ENCODE results near the gene KCTD16.

KCTD16 gene

DNA sequence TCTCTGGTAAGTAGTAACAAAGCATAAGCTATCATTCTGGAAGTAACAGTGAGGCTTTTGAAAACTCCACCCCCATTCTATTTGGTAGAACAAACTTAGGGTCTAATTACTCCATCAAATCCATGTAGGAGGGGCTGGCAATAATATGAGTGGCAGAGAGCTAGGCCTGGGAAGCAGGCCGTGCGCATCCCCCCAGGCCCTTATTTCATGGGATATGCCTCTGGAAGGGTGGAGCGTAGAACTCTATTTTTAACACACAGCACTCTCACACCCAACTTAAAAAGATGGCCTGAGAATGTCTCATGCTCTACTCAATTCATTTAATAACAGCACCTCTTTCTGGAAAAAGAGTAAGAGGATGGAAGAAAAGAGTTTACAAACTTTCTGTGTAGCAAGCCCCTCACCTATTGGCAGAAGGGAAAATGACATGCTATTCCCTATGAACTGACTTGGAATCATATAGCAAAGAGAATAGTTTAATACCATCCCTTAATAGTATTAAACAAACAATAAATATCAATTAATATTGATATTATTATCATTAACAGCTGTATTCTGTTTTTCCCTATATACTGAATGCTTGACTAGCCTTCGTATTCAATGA lies 233.2 kb downstream of the KCTD16 start:
- Histone ChIP-seq H3K4me3 (ENCODE audit: low read depth, low read length) (no peak overlapping the region), H3K4me1 (ENCODE audit: control insufficient read depth, insufficient read depth, low read length) (no peaks in the 10 kb centered on the region), H3K9me3 (ENCODE audit: control insufficient read depth, insufficient read depth, low read depth, low read length) (no peaks in the 10 kb centered on the region), H3K27ac (ENCODE audit: low read depth, low read length) (no peak overlapping the region), H3K27me3 (ENCODE audit: control insufficient read depth, insufficient read depth, low read length) (no peaks in the 10 kb centered on the region), H3K9ac (ENCODE audit: low read length) (no peak overlapping the region), H3K36me3 (ENCODE audit: control insufficient read depth, insufficient read depth, low read length) (no peaks in the 10 kb centered on the region)

DNA sequence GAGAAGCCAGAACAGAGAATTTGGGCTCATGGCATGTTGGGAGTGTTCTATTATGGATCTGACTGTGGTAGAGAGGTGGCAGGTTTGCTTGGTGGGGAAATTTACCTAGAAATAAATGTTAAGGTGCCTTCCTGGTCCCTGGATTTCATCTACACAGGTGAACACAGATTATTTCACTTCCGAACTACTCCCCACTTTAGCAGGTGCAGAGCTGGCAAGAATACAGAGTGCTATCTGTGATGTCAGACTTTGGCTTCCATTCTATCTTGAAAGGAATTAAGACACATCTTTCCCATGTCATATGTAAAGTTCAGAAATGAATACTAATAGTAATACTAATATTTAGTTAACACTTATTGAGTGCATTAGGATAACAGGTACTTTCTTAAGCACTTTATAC lies 234.0 kb downstream of the KCTD16 start:
- no peaks in the 10 kb centered on the region for H3K4me1 ChIP-seq (ENCODE audit: control insufficient read depth, insufficient read depth, low read length)
- no peaks in the 10 kb centered on the region for H3K9me3 ChIP-seq (ENCODE audit: control insufficient read depth, insufficient read depth, low read depth, low read length)
- no peak overlapping the region for H3K4me3 ChIP-seq (ENCODE audit: low read depth, low read length)
- H3K9ac ChIP-seq (ENCODE audit: low read length), result no peak overlapping the region
- H3K27ac ChIP-seq (ENCODE audit: low read depth, low read length), result no peak overlapping the region
- H3K36me3 ChIP-seq (ENCODE audit: control insufficient read depth, insufficient read depth, low read length), result no peaks in the 10 kb centered on the region
- no peaks in the 10 kb centered on the region for H3K27me3 ChIP-seq (ENCODE audit: control insufficient read depth, insufficient read depth, low read length)

DNA sequence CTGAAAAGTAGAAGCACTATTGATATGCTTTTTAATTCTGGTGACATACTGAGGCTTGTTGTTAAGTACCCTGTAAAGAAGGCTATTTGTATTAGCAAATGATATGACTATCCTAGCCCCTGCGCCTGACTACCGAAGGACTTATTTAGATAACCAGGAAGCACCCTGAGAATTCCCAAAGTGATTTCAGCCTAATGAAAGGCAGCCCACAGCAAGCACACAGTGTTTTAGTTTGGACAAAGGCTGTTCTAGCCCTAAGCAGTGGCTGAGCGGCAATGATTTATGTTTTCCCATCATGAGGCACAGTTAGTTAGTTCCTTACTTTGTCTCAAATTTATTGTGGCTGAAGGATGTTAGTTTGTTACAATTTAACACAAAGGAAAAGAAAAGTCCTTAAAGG lies 235.3 kb downstream of the KCTD16 start:
- Histone ChIP-seq H3K27ac (ENCODE audit: low read depth, low read length) (no peak overlapping the region), H3K36me3 (ENCODE audit: control insufficient read depth, insufficient read depth, low read length) (no peaks in the 10 kb centered on the region), H3K9me3 (ENCODE audit: control insufficient read depth, insufficient read depth, low read depth, low read length) (no peaks in the 10 kb centered on the region), H3K4me3 (ENCODE audit: low read depth, low read length) (no peak overlapping the region), H3K4me1 (ENCODE audit: control insufficient read depth, insufficient read depth, low read length) (no peaks in the 10 kb centered on the region), H3K27me3 (ENCODE audit: control insufficient read depth, insufficient read depth, low read length) (no peaks in the 10 kb centered on the region), H3K9ac (ENCODE audit: low read length) (no peak overlapping the region)

DNA sequence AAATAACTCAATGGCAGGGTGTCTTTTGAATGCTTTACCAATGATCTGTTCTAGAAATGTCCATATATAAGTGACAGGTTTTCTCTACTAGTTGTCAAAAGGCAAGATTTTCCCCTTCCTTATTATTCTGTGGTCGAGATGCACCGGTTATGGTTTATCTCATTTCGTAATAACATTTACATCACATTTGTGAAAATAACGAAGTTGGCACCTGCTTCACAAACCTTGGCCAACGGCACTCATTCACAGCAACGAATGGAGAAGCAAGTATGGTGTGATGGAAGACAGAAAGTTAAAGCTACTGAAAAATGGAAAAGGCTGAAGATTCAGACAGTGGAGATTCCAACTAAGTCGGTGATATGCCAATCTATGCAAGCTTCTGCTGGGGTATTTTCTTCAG lies 235.8 kb downstream of the KCTD16 start:
- Histone ChIP-seq H3K4me1 (ENCODE audit: control insufficient read depth, insufficient read depth, low read length) (no peaks in the 10 kb centered on the region), H3K27ac (ENCODE audit: low read depth, low read length) (no peak overlapping the region), H3K4me3 (ENCODE audit: low read depth, low read length) (no peak overlapping the region), H3K27me3 (ENCODE audit: control insufficient read depth, insufficient read depth, low read length) (no peaks in the 10 kb centered on the region), H3K36me3 (ENCODE audit: control insufficient read depth, insufficient read depth, low read length) (no peaks in the 10 kb centered on the region), H3K9ac (ENCODE audit: low read length) (no peak overlapping the region), H3K9me3 (ENCODE audit: control insufficient read depth, insufficient read depth, low read depth, low read length) (no peaks in the 10 kb centered on the region)

DNA sequence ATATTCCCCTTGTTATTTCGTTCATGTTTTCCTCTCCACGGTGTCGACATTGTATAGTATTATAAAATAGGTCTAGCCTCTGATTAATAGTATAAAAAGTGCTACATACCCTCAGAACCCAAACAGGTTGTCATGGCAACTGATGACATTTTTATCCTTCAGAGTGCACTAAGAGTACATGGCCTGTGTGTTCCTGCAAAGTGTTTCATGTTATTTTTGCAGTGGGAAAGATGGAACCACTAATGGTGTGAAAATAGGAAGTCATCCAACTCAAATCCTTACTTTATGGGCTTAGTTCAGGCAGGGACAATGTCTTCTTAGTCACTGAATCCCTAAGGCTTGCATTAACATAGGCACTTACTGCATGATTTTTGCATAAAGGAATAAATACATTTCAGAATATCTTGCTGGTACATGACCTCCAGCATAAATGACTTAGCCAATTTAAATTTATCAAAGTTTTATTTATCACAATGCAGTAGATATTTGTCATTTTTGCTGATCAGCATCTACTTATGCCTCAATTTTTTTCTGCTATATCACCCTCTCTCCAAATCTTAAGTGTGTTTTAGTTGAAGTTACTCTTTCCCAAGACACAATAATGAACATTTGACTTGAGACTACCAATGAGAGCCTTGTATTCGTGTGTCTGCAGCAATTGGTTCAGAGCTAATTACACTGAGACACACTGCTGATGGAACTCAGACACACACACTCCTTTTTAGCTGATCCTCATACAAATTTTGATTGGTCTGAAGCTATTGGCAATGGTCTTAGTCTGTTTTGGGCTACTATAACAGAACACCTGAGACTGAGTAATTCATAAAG lies 243.7 kb downstream of the KCTD16 start:
- Histone ChIP-seq H3K9ac (ENCODE audit: low read length) (no peak overlapping the region), H3K27ac (ENCODE audit: low read depth, low read length) (no peak overlapping the region), H3K9me3 (ENCODE audit: control insufficient read depth, insufficient read depth, low read depth, low read length) (peaks cover 8% of the 10 kb centered on the region), H3K36me3 (ENCODE audit: control insufficient read depth, insufficient read depth, low read length) (no peaks in the 10 kb centered on the region), H3K4me3 (ENCODE audit: low read depth, low read length) (no peak overlapping the region), H3K27me3 (ENCODE audit: control insufficient read depth, insufficient read depth, low read length) (no peaks in the 10 kb centered on the region), H3K4me1 (ENCODE audit: control insufficient read depth, insufficient read depth, low read length) (no peaks in the 10 kb centered on the region)

DNA sequence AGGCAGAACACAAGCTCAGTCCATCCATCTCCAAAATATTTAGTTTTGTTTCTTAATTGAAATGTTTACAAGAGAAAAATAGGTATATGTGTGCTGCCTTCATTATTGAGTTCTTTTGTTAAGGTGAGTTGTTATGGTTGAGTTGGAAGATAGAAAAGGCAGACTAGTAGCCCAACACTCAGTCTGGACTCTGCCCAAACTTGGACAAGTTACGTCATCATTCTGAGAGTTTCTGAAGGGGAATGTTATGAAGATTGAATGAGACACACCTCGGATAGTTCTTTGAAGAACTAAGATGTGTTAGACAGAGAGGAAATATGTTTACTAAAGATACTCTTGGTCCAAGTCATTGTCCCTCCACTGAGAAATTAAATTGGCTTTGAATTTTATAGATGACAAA lies 245.5 kb downstream of the KCTD16 start:
- no peaks in the 10 kb centered on the region for H3K36me3 ChIP-seq (ENCODE audit: control insufficient read depth, insufficient read depth, low read length)
- no peak overlapping the region for H3K27ac ChIP-seq (ENCODE audit: low read depth, low read length)
- H3K9ac ChIP-seq (ENCODE audit: low read length), result no peak overlapping the region
- no peaks in the 10 kb centered on the region for H3K27me3 ChIP-seq (ENCODE audit: control insufficient read depth, insufficient read depth, low read length)
- peaks cover 5% of the 10 kb centered on the region; the same call in 1 of the 2 replicates for H3K4me1 ChIP-seq (ENCODE audit: control insufficient read depth, insufficient read depth, low read length)
- peaks cover 8% of the 10 kb centered on the region for H3K9me3 ChIP-seq (ENCODE audit: control insufficient read depth, insufficient read depth, low read depth, low read length)
- H3K4me3 ChIP-seq (ENCODE audit: low read depth, low read length), result no peak overlapping the region

DNA sequence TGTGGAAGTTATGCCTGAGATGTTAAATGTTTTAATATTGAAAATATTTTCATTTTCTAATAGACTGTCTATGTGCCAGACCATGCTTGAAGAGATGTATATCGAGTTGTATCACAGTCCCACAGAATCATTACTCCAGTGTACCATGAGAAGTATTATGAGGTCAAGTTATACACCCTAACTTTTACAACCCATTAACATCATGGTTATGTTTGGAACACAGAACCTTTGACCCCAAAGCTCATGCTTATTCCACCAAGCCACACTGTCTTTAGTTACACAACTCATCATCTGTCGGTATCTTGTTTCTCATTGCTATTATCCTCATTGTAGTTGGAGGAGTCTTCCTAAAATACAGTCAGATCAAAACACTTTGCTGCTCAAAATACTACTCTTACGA lies 248.0 kb downstream of the KCTD16 start:
- H3K27ac ChIP-seq (ENCODE audit: low read depth, low read length), result no peak overlapping the region
- no peak overlapping the region for H3K9ac ChIP-seq (ENCODE audit: low read length)
- H3K36me3 ChIP-seq (ENCODE audit: control insufficient read depth, insufficient read depth, low read length), result no peaks in the 10 kb centered on the region
- H3K4me1 ChIP-seq (ENCODE audit: control insufficient read depth, insufficient read depth, low read length), result peaks cover 13% of the 10 kb centered on the region; the same call in 1 of the 2 replicates
- no peak overlapping the region for H3K4me3 ChIP-seq (ENCODE audit: low read depth, low read length)
- H3K9me3 ChIP-seq (ENCODE audit: control insufficient read depth, insufficient read depth, low read depth, low read length), result peaks cover 8% of the 10 kb centered on the region
- no peaks in the 10 kb centered on the region for H3K27me3 ChIP-seq (ENCODE audit: control insufficient read depth, insufficient read depth, low read length)

DNA sequence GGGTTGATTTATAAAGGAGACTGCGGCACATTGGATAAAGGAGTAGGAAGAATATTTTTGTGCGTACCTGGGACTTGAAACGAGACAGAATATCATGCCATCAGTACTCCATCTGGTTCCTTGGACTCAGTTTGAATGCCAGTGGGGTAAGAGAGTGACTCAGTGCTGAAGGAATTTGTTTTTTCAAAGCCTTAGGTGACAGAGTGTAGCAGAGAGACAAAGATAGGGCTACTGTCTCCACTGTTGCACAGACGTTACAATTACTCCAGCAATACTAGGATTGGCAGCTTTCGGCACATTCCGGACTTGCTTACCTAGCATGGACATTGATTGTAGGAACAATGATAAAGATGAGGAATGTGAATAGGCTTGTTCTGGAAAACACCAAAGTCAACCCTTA lies 250.7 kb downstream of the KCTD16 start:
- H3K27ac ChIP-seq (ENCODE audit: low read depth, low read length), result no peak overlapping the region
- H3K9ac ChIP-seq (ENCODE audit: low read length), result no peak overlapping the region
- H3K4me3 ChIP-seq (ENCODE audit: low read depth, low read length), result no peak overlapping the region
- H3K27me3 ChIP-seq (ENCODE audit: control insufficient read depth, insufficient read depth, low read length), result no peaks in the 10 kb centered on the region
- peaks cover 8% of the 10 kb centered on the region for H3K9me3 ChIP-seq (ENCODE audit: control insufficient read depth, insufficient read depth, low read depth, low read length)
- peaks cover 13% of the 10 kb centered on the region; the same call in 1 of the 2 replicates for H3K4me1 ChIP-seq (ENCODE audit: control insufficient read depth, insufficient read depth, low read length)
- no peaks in the 10 kb centered on the region for H3K36me3 ChIP-seq (ENCODE audit: control insufficient read depth, insufficient read depth, low read length)

DNA sequence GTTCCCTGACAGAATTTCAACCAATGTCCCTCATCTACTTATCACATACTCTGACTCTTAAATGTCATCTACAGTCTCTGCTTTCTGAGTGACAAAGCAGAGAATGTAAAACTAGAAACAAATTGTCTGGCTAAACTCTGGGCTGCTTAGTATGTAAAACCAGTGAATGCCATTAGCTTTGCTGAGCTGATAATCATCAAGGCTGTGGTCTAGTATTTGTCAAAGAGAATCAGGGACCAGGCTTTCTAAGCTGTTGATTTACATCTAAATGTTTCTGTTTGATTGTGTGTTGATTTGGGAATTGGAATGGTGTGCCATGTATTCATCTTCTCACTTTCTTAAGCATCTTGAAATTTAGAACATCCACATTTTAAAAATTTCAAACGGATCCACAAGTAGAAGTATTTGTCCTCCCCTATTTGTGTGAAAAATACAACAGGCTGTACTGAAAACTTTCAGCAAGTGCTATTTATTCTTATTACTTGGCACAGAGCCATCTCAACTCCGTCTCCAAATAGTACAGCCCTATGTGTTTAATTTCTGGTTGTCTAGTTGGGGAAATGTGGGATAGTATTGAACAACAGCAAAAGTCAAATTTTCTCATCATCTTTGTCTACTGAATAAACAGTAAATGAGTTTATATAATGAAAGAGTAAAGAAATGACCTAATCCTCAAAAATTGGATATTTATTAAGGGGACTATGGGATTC lies 251.5 kb downstream of the KCTD16 start:
- peaks cover 5% of the 10 kb centered on the region for H3K9me3 ChIP-seq (ENCODE audit: control insufficient read depth, insufficient read depth, low read depth, low read length)
- H3K9ac ChIP-seq (ENCODE audit: low read length), result no peak overlapping the region
- H3K27ac ChIP-seq (ENCODE audit: low read depth, low read length), result no peak overlapping the region
- H3K4me1 ChIP-seq (ENCODE audit: control insufficient read depth, insufficient read depth, low read length), result peaks cover 13% of the 10 kb centered on the region; the same call in 1 of the 2 replicates
- H3K36me3 ChIP-seq (ENCODE audit: control insufficient read depth, insufficient read depth, low read length), result no peaks in the 10 kb centered on the region
- H3K4me3 ChIP-seq (ENCODE audit: low read depth, low read length), result no peak overlapping the region
- no peaks in the 10 kb centered on the region for H3K27me3 ChIP-seq (ENCODE audit: control insufficient read depth, insufficient read depth, low read length)

DNA sequence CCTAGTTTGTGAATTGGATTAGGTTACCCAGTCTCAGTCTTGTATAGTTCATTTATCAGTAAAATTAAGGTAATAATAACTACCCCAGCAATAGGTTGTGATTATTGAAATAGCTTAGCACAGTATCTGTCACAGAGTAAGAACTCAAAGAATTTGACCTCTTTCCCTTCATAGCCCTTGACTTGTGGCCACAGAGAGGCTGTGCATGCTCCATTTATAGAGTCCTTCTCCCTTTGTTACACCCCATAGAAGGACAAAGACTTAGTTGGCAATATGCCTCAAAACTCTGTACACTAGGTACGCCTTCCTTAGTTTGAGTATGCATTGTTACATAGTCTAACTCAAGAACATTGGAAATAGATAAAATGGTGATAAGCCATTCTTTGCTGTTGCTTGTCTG lies 257.2 kb downstream of the KCTD16 start:
- no peaks in the 10 kb centered on the region for H3K9me3 ChIP-seq (ENCODE audit: control insufficient read depth, insufficient read depth, low read depth, low read length)
- H3K36me3 ChIP-seq (ENCODE audit: control insufficient read depth, insufficient read depth, low read length), result no peaks in the 10 kb centered on the region
- no peaks in the 10 kb centered on the region for H3K4me1 ChIP-seq (ENCODE audit: control insufficient read depth, insufficient read depth, low read length)
- no peak overlapping the region for H3K4me3 ChIP-seq (ENCODE audit: low read depth, low read length)
- no peak overlapping the region for H3K9ac ChIP-seq (ENCODE audit: low read length)
- H3K27me3 ChIP-seq (ENCODE audit: control insufficient read depth, insufficient read depth, low read length), result no peaks in the 10 kb centered on the region
- no peak overlapping the region for H3K27ac ChIP-seq (ENCODE audit: low read depth, low read length)

DNA sequence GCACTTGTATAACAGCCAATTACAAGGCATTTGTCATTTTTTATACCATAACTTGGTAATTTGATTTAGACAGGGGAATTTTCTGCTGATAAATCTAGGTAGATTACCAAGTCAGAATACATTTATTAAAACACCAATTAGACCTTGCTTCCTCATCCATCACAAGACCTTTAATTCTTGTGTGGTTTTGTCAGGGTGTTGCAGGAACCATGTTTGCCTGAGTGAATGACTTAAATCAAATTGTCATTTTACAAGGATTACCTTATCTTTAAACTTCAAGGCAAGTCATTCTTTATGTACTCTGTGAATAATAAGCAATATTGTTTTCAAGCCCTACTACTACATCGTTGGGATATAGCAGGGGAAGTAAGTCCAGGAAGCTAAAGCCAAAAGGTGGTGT lies 257.7 kb downstream of the KCTD16 start:
- Histone ChIP-seq H3K36me3 (ENCODE audit: control insufficient read depth, insufficient read depth, low read length) (no peaks in the 10 kb centered on the region), H3K4me3 (ENCODE audit: low read depth, low read length) (no peak overlapping the region), H3K27ac (ENCODE audit: low read depth, low read length) (no peak overlapping the region), H3K9me3 (ENCODE audit: control insufficient read depth, insufficient read depth, low read depth, low read length) (no peaks in the 10 kb centered on the region), H3K4me1 (ENCODE audit: control insufficient read depth, insufficient read depth, low read length) (no peaks in the 10 kb centered on the region), H3K9ac (ENCODE audit: low read length) (no peak overlapping the region), H3K27me3 (ENCODE audit: control insufficient read depth, insufficient read depth, low read length) (no peaks in the 10 kb centered on the region)
